Sigmoid colon (tissue), 4 donors: ENCODE data around the gene TEDC1.

Experiments
- EP300 ChIP-seq, 4 donors: sonication (generic); formaldehyde crosslinking; IDR thresholded peaks; one replicate each; pipeline ENCODE4 v1.6.1; 2017; ENCODE audit warnings: antibody characterized with exemption in 4 of 4
- POLR2A ChIP-seq, 2 donors: fragments of 450-650 bp; IDR thresholded peaks; one replicate each; pipeline ENCODE4 v1.6.1; 2016; ENCODE audit warnings: antibody characterized with exemption in 2 of 2, mild to moderate bottlenecking in 2 of 2, moderate library complexity in 2 of 2
- POLR2AphosphoS5 ChIP-seq, 4 donors: sonication (generic); formaldehyde crosslinking; IDR thresholded peaks; one replicate each; pipeline ENCODE4 v1.6.1; 2017; ENCODE audit warnings: antibody characterized with exemption in 4 of 4
- TF ChIP-seq, protein P1 (sequence below), 4 experiments: fragments of 450-650 bp in 3 of 4; fragments of 200-600 bp in 1 of 4; IDR thresholded peaks; one replicate each; pipeline ENCODE4 v1.5.1; 2016 to 2019; ENCODE audit warnings: antibody characterized with exemption in 4 of 4, mild to moderate bottlenecking in 3 of 4, moderate library complexity in 2 of 4

DNA sequence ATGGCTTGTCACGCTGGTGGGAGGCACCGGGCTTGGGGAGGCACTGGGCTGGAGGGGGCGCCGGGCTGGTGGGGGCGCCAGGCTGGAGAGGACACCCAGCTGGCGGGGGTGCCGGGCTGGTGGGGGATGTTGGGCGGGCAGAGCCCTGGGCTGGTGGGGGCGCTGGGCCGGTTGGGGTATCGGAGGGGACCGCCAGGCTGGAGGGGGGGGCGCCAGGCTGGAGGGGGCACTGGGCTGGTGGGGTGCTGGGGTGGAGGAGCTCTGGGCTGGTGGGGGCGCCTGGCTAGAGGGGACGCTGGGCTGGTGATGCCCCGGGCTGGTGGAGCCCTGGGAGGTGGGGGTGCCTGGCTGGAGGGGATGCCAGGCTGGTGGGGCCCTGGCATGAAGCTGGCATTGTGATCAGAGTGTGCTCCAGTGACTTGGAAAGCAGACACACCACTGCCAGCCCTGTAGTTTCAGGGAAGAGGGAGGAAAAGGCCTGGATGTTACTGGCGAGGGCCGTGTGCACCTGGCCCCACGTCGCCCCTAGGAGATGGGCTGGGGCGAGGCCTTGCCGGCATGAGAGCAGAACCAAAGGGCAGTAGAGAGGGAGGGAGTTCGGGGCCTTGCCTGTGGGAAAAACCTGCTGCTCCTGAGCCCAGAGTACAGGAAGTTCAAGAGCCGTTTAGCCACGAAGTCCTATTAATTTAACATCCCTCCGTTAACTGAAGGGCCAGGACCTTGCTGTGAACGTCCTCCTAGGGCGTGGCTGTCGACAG lies 13.1 kb downstream of the TEDC1 start:
- TF ChIP-seq, protein P1, sequence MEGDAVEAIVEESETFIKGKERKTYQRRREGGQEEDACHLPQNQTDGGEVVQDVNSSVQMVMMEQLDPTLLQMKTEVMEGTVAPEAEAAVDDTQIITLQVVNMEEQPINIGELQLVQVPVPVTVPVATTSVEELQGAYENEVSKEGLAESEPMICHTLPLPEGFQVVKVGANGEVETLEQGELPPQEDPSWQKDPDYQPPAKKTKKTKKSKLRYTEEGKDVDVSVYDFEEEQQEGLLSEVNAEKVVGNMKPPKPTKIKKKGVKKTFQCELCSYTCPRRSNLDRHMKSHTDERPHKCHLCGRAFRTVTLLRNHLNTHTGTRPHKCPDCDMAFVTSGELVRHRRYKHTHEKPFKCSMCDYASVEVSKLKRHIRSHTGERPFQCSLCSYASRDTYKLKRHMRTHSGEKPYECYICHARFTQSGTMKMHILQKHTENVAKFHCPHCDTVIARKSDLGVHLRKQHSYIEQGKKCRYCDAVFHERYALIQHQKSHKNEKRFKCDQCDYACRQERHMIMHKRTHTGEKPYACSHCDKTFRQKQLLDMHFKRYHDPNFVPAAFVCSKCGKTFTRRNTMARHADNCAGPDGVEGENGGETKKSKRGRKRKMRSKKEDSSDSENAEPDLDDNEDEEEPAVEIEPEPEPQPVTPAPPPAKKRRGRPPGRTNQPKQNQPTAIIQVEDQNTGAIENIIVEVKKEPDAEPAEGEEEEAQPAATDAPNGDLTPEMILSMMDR (IDR thresholded peaks at IDR 0.05): no peak
- TF ChIP-seq POLR2AphosphoS5 (IDR thresholded peaks at IDR 0.05) (no peak), POLR2A (IDR thresholded peaks at IDR 0.05) (no peak), EP300 (IDR thresholded peaks at IDR 0.05) (no peak)
